Neural progenitor cell (in vitro differentiated cells): ENCODE data around the gene TBC1D1. TPM values are rescaled to one million over a fixed set of nuclear protein-coding genes. Genes with fewer than 3 reads are reported as not detected.

Source experiments
- DNase-seq: peaks from one replicate; pipeline ENCODE4 v3.0.0-alpha.2; 2016; ENCODE audit warnings: low spot score
- H2AFZ ChIP-seq: fragments of 200-600 bp; sonication (generic); replicated peaks from 2 replicates; pipeline ENCODE4 v1.6.1; 2016; ENCODE audit warnings: antibody characterized with exemption
- H3F3A ChIP-seq: fragments of 200-600 bp; sonication (generic); 2 replicates; pipeline ENCODE4 v1.6.1; 2016; ENCODE audit warnings: antibody characterized with exemption, low read depth
- H3K27ac ChIP-seq: fragments of 200-600 bp; sonication (generic); 2 replicates; pipeline ENCODE4 v1.5.1; 2016; ENCODE audit warnings: mild to moderate bottlenecking
- H3K27me3 ChIP-seq: fragments of 200-600 bp; sonication (generic); 2 replicates; pipeline ENCODE4 v1.6.1; 2016; ENCODE audit warnings: mild to moderate bottlenecking, moderate library complexity
- H3K36me3 ChIP-seq: fragments of 200-600 bp; sonication (generic); 2 replicates; pipeline ENCODE4 v1.5.1; 2016
- H3K4me1 ChIP-seq: fragments of 200-600 bp; sonication (generic); 2 replicates; pipeline ENCODE4 v1.6.1; 2016; ENCODE audit warnings: mixed run types
- H3K4me2 ChIP-seq: fragments of 200-600 bp; sonication (generic); 2 replicates; pipeline ENCODE4 v1.6.1; 2016
- H3K4me3 ChIP-seq: fragments of 200-600 bp; sonication (generic); 2 replicates; pipeline ENCODE4 v1.5.1; 2016
- H3K79me2 ChIP-seq: fragments of 200-600 bp; sonication (generic); 2 replicates; pipeline ENCODE4 v1.6.1; 2016; ENCODE audit warnings: low read depth
- H3K9ac ChIP-seq: fragments of 200-600 bp; sonication (generic); 2 replicates; pipeline ENCODE4 v1.6.1; 2016
- H3K9me3 ChIP-seq: fragments of 200-600 bp; sonication (generic); 2 replicates; pipeline ENCODE4 v1.5.1; 2016; ENCODE audit warnings: low read depth
- H4K20me1 ChIP-seq: fragments of 200-600 bp; sonication (generic); 2 replicates; pipeline ENCODE4 v1.6.1; 2016; ENCODE audit warnings: low read depth
- H3K27ac Mint-ChIP-seq: 3 replicates; pipeline ENCODE4 v1.8.0; 2021; ENCODE audit warnings: mixed read lengths
- H3K27me3 Mint-ChIP-seq: 2 replicates; pipeline ENCODE4 v1.8.0; 2022; ENCODE audit warnings: low read depth, mild to moderate bottlenecking, inconsistent platforms, moderate library complexity, mixed read lengths; ENCODE audit not compliant: insufficient read depth
- H3K36me3 Mint-ChIP-seq: 3 replicates; pipeline ENCODE4 v1.8.0; 2021; ENCODE audit warnings: mixed read lengths
- H3K4me1 Mint-ChIP-seq: 3 replicates; pipeline ENCODE4 v1.8.0; 2021; ENCODE audit warnings: mixed read lengths
- H3K4me3 Mint-ChIP-seq: 3 replicates; pipeline ENCODE4 v1.8.0; 2021; ENCODE audit warnings: mild to moderate bottlenecking, moderate library complexity, mixed read lengths
- H3K9me3 Mint-ChIP-seq: 3 replicates; pipeline ENCODE4 v1.8.0; 2020; ENCODE audit warnings: mixed read lengths
- EZH2 ChIP-seq: fragments of 200-600 bp; sonication (generic); IDR thresholded peaks from 2 replicates; pipeline ENCODE4 v1.6.1; 2017; ENCODE audit warnings: antibody characterized with exemption, mild to moderate bottlenecking, moderate library complexity
- EZH2phosphoT487 ChIP-seq: fragments of 200-600 bp; sonication (generic); IDR thresholded peaks from 2 replicates; pipeline ENCODE4 v1.6.1; 2017; ENCODE audit warnings: antibody characterized with exemption
- total RNA-seq: library from RNA; depleted of rRNA; stranded (reverse); fragments of >200 nt; gene quantifications from 2 replicates; pipeline ENCODE4 v1.2.3, GENCODE V29; 2015; ENCODE audit warnings: low replicate concordance
- TF ChIP-seq, protein P1 (sequence below): fragments of 200-600 bp; sonication (generic); IDR thresholded peaks from 2 replicates; pipeline ENCODE4 v1.5.1; 2017; ENCODE audit warnings: antibody characterized with exemption, mild to moderate bottlenecking

TBC1D1 gene
- total RNA-seq, 1 donor from 2014 or later, result 208 TPM

DNA sequence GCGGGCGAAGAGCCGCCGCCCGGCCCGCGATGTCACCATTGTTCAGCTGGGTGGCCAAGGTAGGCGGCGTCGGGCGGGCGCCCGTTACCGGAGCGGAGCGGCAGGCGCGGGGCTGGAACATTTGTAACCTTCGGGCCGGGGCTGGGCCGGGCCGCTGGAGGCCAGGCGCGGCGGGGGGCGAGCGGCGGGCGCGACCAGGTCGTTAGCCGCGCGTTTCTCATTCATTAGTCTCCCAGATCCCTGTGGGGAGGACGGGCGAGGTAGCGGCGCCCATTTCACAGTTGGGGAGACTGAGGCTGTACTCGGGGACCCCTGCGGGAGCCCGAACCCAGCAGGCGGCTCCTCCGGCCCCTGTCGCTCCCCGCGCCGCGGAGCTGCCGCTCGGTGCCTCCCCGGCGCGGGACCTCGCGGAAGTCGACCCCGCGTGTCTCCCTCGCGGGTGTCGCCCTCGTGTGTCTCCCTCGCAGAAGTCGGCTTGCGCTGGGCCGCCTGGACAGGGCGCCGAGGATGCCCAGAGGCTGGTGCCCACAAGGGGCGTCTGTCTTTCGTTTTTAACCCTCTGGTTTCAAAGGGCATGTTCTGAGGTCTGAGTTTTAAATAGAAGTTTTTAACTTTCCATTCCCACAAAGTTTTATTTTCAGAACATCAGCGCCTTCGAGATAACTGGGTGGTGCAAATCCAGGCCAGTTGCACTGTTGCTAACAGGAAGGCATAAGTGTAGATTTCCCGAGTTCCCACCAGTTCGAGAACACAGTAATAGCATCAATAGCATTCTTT lies 86.8 kb downstream of the TBC1D1 start:
- no peaks in the 10 kb centered on the region for H3K27me3 ChIP-seq
- Mint-ChIP-seq H3K27me3 (no peaks in the 10 kb centered on the region), H3K36me3 (no peaks in the 10 kb centered on the region), H3K27ac (peak overlapping the region; percentile 63), H3K4me3 (peak overlapping the region; percentile 89), H3K4me1 (peaks cover 21% of the 10 kb centered on the region), H3K9me3 (no peaks in the 10 kb centered on the region)
- no peak for TF ChIP-seq EZH2phosphoT487
- TF ChIP-seq EZH2, result no peak
- TF ChIP-seq, protein P1, sequence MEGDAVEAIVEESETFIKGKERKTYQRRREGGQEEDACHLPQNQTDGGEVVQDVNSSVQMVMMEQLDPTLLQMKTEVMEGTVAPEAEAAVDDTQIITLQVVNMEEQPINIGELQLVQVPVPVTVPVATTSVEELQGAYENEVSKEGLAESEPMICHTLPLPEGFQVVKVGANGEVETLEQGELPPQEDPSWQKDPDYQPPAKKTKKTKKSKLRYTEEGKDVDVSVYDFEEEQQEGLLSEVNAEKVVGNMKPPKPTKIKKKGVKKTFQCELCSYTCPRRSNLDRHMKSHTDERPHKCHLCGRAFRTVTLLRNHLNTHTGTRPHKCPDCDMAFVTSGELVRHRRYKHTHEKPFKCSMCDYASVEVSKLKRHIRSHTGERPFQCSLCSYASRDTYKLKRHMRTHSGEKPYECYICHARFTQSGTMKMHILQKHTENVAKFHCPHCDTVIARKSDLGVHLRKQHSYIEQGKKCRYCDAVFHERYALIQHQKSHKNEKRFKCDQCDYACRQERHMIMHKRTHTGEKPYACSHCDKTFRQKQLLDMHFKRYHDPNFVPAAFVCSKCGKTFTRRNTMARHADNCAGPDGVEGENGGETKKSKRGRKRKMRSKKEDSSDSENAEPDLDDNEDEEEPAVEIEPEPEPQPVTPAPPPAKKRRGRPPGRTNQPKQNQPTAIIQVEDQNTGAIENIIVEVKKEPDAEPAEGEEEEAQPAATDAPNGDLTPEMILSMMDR, result peak; percentile 59
- peaks cover 24% of the 10 kb centered on the region for H3F3A ChIP-seq
- H3K9ac ChIP-seq, result peak overlapping the region; percentile 29
- H3K4me1 ChIP-seq, result peaks cover 17% of the 10 kb centered on the region
- H3K4me2 ChIP-seq, result peak overlapping the region; percentile 92
- H3K79me2 ChIP-seq, result peaks cover 51% of the 10 kb centered on the region
- H4K20me1 ChIP-seq, result peaks cover 27% of the 10 kb centered on the region
- DNase-seq, result peak; percentile 65
- H3K27ac ChIP-seq, result peak overlapping the region; percentile 71
- H3K36me3 ChIP-seq, result no peaks in the 10 kb centered on the region
- no peaks in the 10 kb centered on the region for H3K9me3 ChIP-seq
- H2AFZ ChIP-seq, result peak overlapping the region; percentile 70
- peak overlapping the region; percentile 73 for H3K4me3 ChIP-seq

DNA sequence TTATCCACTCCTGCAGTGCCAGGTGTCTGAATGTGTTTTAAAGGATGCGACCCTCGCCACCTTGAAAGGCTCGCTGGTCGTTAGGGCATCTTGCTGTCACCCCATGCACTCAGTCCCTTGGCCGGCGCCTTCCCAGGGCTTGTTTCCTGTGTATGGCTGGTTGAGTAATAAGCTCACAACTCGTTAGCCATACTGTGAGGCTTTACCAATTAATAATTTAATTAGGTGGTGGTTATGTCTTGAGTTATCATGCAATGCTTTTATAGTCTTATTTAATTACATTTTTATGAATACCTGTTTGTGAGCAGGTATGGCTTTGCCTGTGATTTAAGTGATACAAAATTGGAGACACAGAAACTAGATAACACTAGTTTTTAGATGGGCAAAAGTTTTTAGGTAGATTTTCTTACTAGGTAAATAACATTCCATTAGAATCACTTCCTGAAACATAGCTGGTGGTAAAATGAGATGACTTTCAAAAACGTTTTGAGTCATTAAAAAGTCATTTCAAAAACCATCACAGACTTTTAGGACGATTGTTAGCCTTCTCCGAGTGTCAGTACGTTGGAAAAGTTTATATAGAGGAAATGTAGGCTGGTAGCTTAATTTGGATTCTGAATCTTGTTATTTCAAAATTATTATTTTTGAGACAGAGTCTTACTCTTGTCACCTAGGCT lies 87.5 kb downstream of the TBC1D1 start:
- H3K9ac ChIP-seq, result peak overlapping the region; percentile 29
- H3K4me3 ChIP-seq, result peak overlapping the region; percentile 73
- H3K27ac ChIP-seq, result no peak overlapping the region
- peaks cover 24% of the 10 kb centered on the region for H3F3A ChIP-seq
- Mint-ChIP-seq H3K9me3 (no peaks in the 10 kb centered on the region), H3K27me3 (no peaks in the 10 kb centered on the region), H3K4me1 (peaks cover 23% of the 10 kb centered on the region), H3K36me3 (no peaks in the 10 kb centered on the region), H3K4me3 (peak overlapping the region; percentile 89), H3K27ac (peak overlapping the region; percentile 63)
- H2AFZ ChIP-seq, result no peak overlapping the region
- no peak for TF ChIP-seq EZH2
- TF ChIP-seq EZH2phosphoT487, result no peak
- TF ChIP-seq, protein P1, result no peak
- DNase-seq, result peak; percentile 35
- H3K4me2 ChIP-seq, result peak overlapping the region; percentile 92
- no peaks in the 10 kb centered on the region for H3K9me3 ChIP-seq
- peaks cover 29% of the 10 kb centered on the region for H4K20me1 ChIP-seq
- no peaks in the 10 kb centered on the region for H3K27me3 ChIP-seq
- peaks cover 56% of the 10 kb centered on the region for H3K79me2 ChIP-seq
- no peaks in the 10 kb centered on the region for H3K36me3 ChIP-seq
- peaks cover 17% of the 10 kb centered on the region for H3K4me1 ChIP-seq

DNA sequence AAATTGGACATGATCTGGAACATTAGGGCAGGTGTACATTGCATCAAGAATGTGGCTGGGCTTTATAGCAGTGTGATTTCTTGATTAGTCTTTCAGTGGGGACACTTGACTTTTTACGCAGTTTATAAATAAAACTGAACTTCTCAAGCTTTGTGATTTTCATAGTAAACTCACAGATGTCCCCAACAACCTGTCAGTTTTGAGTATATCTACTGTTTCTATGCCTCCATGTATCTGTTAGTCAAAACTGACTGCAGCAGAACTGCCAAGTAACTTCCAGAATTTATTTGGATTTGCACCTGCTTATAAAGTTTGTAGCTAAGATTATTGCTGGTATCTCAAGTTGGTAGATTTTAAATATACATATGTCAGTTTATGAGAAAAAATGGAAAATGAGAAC lies 89.4 kb downstream of the TBC1D1 start:
- Histone ChIP-seq H3K4me2 (no peak overlapping the region), H3K9ac (no peak overlapping the region), H3K36me3 (no peaks in the 10 kb centered on the region), H3K4me3 (no peak overlapping the region), H2AFZ (no peak overlapping the region), H4K20me1 (peaks cover 32% of the 10 kb centered on the region), H3K27me3 (no peaks in the 10 kb centered on the region), H3K9me3 (no peaks in the 10 kb centered on the region), H3K79me2 (peaks cover 75% of the 10 kb centered on the region), H3F3A (peaks cover 24% of the 10 kb centered on the region), H3K27ac (no peak overlapping the region), H3K4me1 (peaks cover 17% of the 10 kb centered on the region)
- no peak overlapping the region for H3K4me3 Mint-ChIP-seq
- no peaks in the 10 kb centered on the region for H3K27me3 Mint-ChIP-seq
- H3K27ac Mint-ChIP-seq, result no peak overlapping the region
- TF ChIP-seq EZH2phosphoT487, result no peak
- TF ChIP-seq, protein P1, result no peak
- TF ChIP-seq EZH2, result no peak
- H3K36me3 Mint-ChIP-seq, result no peaks in the 10 kb centered on the region
- H3K9me3 Mint-ChIP-seq, result no peaks in the 10 kb centered on the region
- no peak for DNase-seq
- H3K4me1 Mint-ChIP-seq, result peaks cover 23% of the 10 kb centered on the region
